OCI-LY1 (cell line): Measurements from ENCODE around the gene SYAP1.

Experiments
- CTCF ChIP-seq: fragments of 200-600 bp; sonication (generic), shearing (Covaris generic); IDR thresholded peaks from 2 replicates; pipeline ENCODE4 v1.5.1; 2017; ENCODE audit warnings: mild to moderate bottlenecking, antibody characterized with exemption, low read length, moderate library complexity, mixed read lengths
- EZH2 ChIP-seq: fragments of 200-600 bp; sonication (generic), shearing (Covaris generic); IDR thresholded peaks from 2 replicates; pipeline ENCODE4 v1.8.0; 2017; ENCODE audit warnings: borderline replicate concordance, mixed run types, mild to moderate bottlenecking, antibody characterized with exemption, low read length, moderate library complexity, mixed read lengths

- TF ChIP-seq CTCF = no peak
- no peak for TF ChIP-seq EZH2
These were observed 8.2 kb downstream of the SYAP1 start for GRCh38 chrX:16727637-16728036.
